HG02970 (cell line): Measurements from ENCODE around the gene MYO1D.

Experiments used
- ATAC-seq: cut with Tn5 transposase; IDR thresholded peaks from one replicate; pipeline ENCODE4 v1.9.1; 2021; ENCODE audit warnings: mild to moderate bottlenecking, moderate library complexity, moderate number of reproducible peaks; ENCODE audit not compliant: unreplicated experiment, low FRiP score

Gene MYO1D

DNA sequence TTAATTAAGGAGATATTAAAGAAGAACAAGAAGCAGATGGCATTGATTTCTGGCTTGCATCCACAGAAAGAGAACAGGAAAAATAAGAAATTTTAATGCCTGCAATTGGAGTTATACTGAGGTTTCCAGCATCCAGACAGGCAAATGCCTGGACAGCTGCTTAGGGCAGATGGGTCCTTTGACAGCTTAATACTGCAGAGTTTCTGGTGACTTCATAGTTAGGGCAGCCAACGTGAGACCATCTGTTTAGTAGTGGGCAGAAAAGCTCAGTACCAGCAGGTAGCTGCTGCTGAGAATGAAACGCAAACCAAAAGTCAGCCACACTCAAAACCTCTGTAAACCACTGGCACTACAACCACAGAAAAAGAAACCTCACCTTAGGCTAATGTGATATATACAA is 280.3 kb downstream of the MYO1D start:
- ATAC-seq: no peak

DNA sequence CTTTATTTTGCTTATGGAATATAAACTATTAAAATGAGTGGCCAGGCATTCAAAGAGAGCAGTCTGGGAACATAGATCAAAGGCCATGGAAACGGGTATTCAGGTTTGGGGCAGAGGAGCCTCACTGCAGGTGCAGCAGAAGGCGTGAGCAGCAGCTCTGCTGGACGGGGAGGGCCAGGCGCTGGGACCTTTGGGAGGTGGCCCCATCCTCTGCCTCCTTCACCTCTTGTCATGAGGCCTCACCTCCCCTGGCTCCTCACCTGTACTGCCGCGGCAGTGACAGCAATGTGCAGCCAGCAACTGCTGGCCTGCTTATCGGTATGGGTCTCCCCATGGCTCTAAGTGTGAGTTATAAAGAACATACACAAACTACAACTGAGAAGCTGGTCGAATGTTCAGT is 280.7 kb downstream of the MYO1D start:
- no peak for ATAC-seq

DNA sequence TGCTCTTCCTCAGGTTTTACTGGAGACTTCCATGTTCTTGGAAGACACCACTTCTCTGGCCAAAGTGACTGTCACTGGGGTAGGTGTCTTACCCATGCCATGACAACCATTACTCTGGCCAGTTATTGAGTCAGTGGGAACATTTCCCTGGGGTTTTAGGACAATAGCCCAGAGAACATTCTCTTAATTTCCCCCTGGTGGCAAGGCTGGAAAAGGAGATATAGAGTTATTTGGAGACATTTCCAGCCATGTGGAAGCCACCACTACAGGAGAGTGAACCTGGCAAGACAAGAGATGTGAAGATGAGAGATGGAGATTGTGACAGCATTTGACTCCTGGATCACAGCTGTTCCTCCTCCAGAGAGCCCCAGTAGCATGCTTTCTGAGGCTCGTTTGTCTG is 283.9 kb downstream of the MYO1D start:
- ATAC-seq: no peak

DNA sequence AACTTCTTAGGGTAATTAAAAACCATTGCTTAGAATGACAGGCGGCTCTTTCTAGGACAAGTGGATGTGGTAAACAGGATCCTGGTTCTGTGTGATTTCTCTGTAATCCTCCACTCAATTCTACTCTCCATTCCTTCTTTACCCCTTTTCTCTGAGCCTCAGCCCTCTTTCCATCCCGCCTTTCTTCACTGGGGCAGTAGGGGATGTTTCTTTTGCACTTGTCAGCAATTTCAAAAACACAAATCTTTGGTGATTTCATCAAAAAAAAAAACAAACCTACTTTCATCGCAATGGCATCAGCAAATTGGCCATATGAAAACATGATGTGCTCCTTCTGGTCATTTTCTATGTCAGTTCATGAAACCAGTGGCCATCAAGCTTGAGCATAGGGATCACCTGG is 285.5 kb downstream of the MYO1D start:
- no peak for ATAC-seq

DNA sequence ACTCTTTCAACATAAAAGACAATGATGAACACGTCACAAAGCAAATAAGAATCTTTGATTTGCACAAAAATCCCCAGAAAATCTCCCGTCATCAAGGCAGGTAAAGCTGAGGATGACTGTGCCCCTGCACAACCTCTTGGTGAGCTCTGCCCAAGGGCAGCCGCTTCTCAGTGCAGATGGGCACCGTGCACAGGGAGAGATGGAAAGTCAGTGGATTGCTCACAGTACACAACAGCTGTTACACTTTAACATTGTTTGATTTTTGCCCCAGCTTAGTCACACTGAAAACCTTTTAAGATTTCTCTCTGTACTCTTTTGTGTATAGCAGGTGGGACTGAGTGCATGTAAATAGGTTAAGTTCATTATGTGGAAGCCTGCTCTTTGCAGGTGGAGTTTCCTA is 285.9 kb downstream of the MYO1D start:
- no peak for ATAC-seq

DNA sequence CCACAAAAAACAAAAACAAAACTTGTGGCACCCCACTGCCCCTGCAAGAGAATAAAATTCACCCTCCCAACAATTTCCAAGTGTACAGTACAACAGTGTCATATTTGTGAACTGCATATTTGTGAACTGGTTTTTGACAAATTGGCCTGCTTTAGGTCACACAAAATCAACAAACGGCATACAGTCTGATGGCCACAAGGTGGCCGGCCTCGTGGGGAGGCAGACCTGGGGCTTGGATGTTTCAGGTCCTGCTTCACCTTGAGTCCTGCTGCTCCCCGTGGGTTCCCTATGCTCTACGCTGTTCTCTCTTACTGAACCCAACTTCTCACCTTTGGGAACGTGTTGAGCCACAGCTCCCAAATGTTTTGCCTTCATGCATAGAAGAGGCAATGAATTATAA is 287.9 kb downstream of the MYO1D start:
- ATAC-seq: no peak

DNA sequence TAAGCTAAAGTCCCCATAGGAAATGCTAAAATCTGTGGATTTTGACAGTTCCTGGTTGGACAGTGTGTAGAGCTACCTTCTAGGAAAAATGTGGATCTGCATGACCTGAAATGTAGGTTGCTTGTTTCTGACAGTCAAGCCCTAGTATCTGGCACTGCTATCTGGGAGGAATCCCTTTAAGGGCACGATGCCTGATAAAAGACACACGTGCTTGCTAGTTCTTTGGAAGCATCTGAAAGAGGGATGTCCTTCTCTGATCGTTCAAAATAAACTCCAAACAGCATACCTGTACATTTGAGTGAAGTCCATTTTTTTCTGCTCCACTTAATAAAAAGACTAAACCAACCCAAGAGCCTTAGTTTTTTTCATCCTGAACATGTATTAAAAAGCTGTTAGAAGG is 288.8 kb downstream of the MYO1D start:
- no peak for ATAC-seq

- no peak for ATAC-seq
Measured at GRCh38 chr17:32586666-32587065, 290.3 kb downstream of the MYO1D start.

- no peak for ATAC-seq
Measured at GRCh38 chr17:32584792-32585191, 292.1 kb downstream of the MYO1D start.

DNA sequence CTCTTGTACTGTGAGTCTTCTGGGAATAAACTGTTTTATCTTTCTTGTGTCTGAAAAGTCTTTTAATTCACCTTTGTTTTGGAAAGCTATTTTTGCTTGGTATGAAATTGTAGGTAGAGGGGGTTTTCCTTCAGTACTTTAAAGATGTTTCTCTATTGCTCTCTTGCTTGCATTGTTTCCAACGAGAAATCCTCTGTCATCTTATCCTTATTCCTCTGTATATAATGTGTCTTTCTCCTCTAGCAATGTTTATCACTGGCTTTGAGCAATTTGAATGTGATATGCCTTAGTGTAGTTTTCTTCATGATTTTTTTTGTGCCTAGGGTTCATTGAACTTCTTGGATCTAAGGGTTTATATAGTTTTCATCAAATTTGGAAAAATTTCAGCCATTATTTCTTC is 293.9 kb downstream of the MYO1D start:
- no peak for ATAC-seq

- ATAC-seq: no peak
Measured at GRCh38 chr17:32575852-32576251, 301.1 kb downstream of the MYO1D start.

GRCh38 chr17:32570081-32570396 is 306.9 kb downstream of the MYO1D start:
- ATAC-seq: no peak

DNA sequence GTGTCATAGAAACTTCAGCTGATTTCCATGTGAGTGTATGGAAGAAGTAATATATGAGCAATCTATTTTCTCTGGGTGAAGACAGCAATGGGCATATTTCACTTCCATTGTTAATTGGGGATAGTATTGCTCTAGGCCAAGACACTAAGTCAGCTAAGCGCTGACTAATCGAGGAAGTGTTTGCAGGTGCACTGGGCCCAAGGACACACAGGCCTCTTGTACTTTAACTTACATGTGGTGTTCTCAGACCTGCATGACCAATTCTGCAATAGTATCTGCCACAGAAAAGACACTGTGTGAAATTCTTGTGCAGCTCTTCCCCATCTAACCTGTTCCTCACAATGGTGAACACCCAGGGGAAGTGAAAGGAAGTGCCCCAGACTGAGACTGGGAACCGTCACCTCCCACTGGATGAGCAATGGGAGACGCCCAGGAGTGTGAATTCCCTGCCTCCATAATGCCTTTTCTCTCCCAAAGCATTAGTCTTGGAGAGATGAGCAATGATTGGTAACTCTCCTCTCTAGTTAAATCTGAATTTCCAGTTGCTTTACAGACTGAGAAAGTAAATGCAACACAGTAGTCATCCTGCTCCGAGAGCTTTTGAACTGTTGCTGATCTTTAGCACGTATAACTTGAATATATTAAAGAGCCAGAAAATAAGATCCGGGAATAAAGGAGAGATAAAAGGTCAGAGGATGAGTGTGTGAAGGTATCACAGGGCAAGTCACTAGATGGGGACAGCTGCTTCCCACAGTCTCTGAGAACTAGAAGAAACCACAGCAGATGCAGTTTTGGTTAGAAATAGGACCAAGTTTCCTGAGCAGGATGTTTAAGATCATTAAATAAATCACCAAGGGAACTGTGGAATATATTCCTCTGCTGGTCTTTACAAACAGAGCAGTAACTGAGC is 307.5 kb downstream of the MYO1D start:
- no peak for ATAC-seq

GRCh38 chr17:32568705-32569104 is 308.2 kb downstream of the MYO1D start:
- ATAC-seq: no peak

GRCh38 chr17:32567511-32567910 is 309.4 kb downstream of the MYO1D start:
- no peak for ATAC-seq

DNA sequence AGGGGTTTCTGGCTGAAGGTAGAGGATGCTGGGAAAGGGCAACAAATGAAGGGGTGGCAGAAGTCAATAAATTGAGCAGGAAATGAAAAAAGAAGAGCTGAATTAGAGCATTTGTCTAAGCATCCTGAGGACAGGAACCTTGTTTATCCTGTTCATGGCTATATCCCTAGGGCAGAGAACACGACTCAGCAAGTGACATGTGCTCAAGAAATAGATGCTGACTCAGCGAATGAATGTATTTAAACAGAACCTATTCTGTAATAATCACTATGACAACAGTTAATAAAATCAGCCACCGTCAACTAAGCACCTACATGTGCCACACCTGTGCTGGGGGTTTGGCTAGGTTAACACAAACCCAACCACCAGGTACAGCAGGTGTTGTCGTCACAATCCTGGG is 309.8 kb downstream of the MYO1D start:
- ATAC-seq: no peak

- ATAC-seq: no peak
Measured at GRCh38 chr17:32566303-32566702, 310.6 kb downstream of the MYO1D start.

DNA sequence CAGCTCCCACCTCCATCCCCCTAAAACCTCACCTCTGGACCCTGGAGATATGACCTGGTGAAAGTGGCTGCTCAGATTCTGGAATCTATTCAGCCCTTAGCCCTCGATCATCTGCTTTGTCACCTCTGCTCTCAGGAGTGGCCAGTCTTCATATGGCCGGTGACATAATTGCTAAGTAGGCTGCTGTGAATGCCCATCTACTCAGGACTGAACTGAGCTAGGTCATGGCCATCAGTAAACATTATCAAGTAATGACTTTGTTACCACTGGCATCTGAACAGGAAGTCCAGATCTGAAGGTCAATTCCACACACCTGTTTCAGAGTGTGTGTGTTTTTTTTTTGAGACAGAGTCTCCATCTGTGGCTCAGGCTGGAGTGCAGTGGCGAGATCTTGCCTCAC is 311.5 kb downstream of the MYO1D start:
- no peak for ATAC-seq

DNA sequence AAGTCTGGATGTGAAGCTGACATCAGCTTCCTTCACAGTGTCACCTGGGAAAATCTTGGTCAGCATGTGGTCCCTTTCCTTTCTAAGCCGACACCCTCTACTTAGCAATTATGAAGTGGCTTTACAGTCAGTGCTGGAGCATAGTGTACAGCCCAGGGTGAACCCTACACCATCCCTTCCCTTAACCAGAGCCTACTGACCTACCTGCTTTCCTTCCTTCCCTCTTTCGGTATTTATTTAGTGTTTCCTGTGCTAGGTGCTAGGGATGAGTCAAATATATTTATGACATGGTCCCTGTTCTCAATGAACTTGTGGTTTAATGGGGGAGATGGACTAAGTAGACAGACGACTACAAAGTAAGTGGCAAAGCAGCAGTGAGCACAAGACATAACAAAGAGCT is 312.6 kb downstream of the MYO1D start:
- ATAC-seq: no peak

GRCh38 chr17:32563583-32563982 is 313.3 kb downstream of the MYO1D start:
- ATAC-seq: no peak

DNA sequence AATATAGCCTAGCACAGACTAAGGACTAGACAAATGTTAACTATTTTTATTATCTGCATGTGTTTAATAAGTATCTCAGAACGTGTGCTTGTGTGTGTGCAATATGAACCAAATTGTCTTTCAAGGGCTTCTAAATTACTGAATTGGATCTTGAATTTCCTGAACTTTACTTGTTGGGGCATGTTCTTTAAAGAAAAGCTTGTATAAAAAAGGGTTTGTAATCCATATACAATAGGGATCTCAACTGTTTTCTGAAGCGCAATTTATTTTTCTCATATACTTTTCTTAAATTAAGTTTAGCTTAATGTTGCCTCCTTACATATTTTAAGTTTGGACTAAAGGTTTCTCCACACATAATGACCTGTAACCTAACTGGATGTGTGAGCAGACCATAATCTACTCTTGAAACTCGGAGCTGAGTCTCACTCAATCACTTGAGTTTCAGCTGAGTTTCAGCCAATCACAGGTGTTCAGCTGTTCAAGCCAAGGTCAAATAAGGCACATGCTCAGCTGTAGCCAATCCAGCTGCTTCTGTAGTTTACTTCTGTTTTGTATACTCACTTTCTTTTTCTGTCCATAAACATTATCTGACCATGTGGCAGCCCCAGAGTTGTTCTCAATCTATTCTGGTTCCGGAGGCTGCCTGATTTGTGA is 317.8 kb downstream of the MYO1D start:
- peak; percentile 56 for ATAC-seq

DNA sequence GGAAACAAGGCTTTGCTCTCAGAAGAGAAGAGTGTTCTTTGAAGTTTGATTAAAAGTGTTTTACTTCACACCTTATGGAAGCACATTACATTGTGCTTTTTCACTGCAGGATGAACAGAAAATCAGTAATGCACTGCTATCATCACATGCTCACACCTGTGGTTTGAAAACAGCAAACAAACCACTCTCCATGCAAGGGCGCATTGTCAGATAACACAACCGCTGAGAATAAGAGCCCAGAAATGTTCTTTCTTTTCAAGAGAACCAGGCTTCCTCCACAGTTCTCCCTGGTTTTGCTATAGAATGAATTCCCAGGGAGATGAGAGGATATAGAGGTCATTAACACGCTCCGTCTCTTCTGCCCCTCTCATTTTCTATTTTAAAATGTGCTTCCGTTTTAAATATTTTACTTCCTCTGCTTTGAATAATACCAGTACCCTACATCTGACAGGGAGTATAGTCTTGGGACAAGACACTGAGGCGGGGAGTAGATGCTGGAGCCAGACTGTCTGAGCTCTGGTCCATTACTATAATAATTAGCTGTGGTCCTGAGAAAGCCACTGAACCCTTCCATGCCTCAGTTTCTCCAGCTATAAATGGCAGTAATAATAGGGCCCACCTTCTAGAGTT is 318.5 kb downstream of the MYO1D start:
- ATAC-seq: no peak
